A549 (cell line): Measurements from ENCODE around the gene F11.

Experiments used
- CTCF ChIP-seq: fragments of >200 bp; sonication (Bioruptor Twin); formaldehyde crosslinking; IDR thresholded peaks from 3 replicates; pipeline ENCODE4 v1.5.1; 2016
- JUN ChIP-seq, 2 experiments: fragments of >200 bp; sonication (Bioruptor Twin); formaldehyde crosslinking; IDR thresholded peaks; 2 replicates in 1 of 2; 3 replicates in 1 of 2; pipeline ENCODE4 v1.6.1; 2016 to 2017
- KDM1A ChIP-seq: fragments of 200-600 bp; sonication (generic); IDR thresholded peaks from 2 replicates; pipeline ENCODE4 v1.6.1; 2016; ENCODE audit warnings: low read depth, mild to moderate bottlenecking
- POLR2A ChIP-seq: IDR thresholded peaks from 2 replicates; pipeline ENCODE4 v1.6.1; 2012; ENCODE audit warnings: mild to moderate bottlenecking, low read length
- TF ChIP-seq, protein P1 (sequence below): IDR thresholded peaks from 2 replicates; pipeline ENCODE4 v1.6.1; 2012; ENCODE audit warnings: low read depth, borderline replicate concordance

DNA sequence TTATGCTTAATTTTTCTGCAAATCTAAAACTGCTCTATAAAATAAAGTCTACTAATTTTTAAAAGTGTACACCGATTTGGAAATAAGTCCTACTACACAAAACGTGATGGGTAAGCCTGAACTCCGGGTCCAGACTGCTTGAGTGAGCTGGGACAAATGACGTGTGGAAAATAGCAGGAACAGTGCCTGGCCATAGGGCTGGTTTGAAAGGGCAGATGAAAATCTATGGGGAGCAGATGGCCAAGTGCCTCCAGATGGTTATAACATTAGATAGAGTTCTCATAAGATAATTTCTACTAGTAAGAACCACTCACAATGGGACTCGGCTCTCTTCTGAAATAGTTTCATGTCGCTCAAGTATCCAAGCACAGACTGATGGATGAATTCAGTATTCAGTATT lies 52.5 kb downstream of the F11 start:
- no peak for TF ChIP-seq POLR2A
- no peak for TF ChIP-seq CTCF
- TF ChIP-seq KDM1A = no peak
- TF ChIP-seq, protein P1, sequence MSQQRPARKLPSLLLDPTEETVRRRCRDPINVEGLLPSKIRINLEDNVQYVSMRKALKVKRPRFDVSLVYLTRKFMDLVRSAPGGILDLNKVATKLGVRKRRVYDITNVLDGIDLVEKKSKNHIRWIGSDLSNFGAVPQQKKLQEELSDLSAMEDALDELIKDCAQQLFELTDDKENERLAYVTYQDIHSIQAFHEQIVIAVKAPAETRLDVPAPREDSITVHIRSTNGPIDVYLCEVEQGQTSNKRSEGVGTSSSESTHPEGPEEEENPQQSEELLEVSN = no peak
- no peak for TF ChIP-seq JUN (IDR thresholded peaks at IDR 0.05)
